Measurements from ENCODE around the gene PHF19. TPM values are rescaled to one million over a fixed set of nuclear protein-coding genes. Genes with fewer than 3 reads are reported as not detected.

PHF19 gene
- total and polyA plus RNA-seq, 4 experiments from 2014 or later = 15.4 to 201 (median 106) TPM

DNA sequence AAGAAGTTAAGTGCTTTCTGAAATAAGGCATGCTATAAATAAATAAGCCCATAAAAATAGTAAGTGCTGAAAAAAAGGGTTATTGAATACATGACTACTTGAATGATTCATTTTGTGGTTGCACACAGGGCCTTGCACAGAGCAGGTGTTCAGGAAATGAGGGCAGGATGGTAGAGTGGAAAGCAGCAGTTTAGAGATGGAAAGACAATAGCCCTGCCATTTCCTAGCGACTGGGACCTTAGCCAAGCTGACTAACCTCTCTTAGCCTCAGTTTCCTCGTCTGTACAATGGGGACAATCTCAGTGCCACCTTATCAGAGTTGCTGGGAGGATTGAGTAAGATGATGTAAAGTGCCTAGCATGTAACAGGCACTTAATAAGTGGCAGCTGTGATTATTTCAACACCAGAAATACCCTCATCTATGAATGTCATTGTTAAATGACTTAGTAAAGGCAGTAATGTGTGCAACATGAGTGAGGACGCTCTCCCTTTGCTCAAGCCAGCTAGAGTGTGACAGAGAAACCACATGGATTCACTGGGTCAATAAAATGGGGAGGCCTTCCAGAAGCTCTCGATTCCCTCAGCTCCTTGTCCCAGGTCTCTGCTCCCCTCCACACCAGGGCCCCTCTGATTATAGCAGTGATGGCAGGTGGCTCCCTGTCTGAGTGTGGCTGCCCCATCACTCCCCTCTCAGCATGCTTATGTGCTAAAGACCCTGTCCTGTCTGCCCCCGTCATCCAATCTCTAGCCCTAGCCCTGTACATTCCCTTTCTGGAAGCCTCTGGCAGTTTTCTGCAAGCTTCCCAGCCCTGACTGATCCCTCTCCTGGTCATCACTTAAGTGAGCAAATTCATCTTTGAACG lies 16.0 kb upstream of the PHF19 start:
- H3K27ac Mint-ChIP-seq = peak overlapping the region; percentile 86 to 100 (median 98)
- H3K27ac ChIP-seq (ENCODE audit: low read depth, low read length) = peak overlapping the region; percentile 76
- DNase-seq = peak; percentile 69 to 93 (median 75)
- H3K4me3 Mint-ChIP-seq = peak overlapping the region; percentile 8 to 82 (median 68)
- ChIA-PET POLR2A (ENCODE audit: partially characterized antibody) (interaction anchor here (1.4 to 74.5 kb wide), 6 partner anchors 0 to 100 kb away, joined by 3 to 5577 read pairs (median 42); partner anchors contain the start of genes FBXW2, PHF19, PSMD5 and TRAF1), CTCF (ENCODE audit: partially characterized antibody) (interaction anchor here (0.8 to 4.8 kb wide), 12 partner anchors 10 to 43 kb away, joined by 3 to 48 read pairs (median 4); no protein-coding TSS in a partner anchor)
- peaks cover 0 to 8% of the 10 kb centered on the region in 2 donors for H3K36me3 Mint-ChIP-seq
- H3K9me3 Mint-ChIP-seq = no peaks in the 10 kb centered on the region
- peak overlapping the region in 1 of 2 donors; percentile 41 for H3K4me3 ChIP-seq (ENCODE audit: low read length in 2 of 2)
- H3K9me3 ChIP-seq (ENCODE audit: control insufficient read depth in 1 of 2, low read length in 2 of 2) = no peaks in the 10 kb centered on the region
- intact Hi-C loops (cut with micrococcal nuclease) = loop anchor here (1.0 to 10.0 kb wide), 3 partner anchors 11 to 312 kb away; partner anchors contain the start of gene RAB14
- no peaks in the 10 kb centered on the region for H3K27me3 Mint-ChIP-seq
- H3K4me1 ChIP-seq (ENCODE audit: insufficient read depth, low read length) = peaks cover 95% of the 10 kb centered on the region
- H3K27me3 ChIP-seq (ENCODE audit: insufficient read depth, low read length) = no peaks in the 10 kb centered on the region
- H3K36me3 ChIP-seq (ENCODE audit: insufficient read depth, low read length) = no peaks in the 10 kb centered on the region
- H3K4me1 Mint-ChIP-seq = peaks cover 49 to 92% (median 71%) of the 10 kb centered on the region in 4 donors

DNA sequence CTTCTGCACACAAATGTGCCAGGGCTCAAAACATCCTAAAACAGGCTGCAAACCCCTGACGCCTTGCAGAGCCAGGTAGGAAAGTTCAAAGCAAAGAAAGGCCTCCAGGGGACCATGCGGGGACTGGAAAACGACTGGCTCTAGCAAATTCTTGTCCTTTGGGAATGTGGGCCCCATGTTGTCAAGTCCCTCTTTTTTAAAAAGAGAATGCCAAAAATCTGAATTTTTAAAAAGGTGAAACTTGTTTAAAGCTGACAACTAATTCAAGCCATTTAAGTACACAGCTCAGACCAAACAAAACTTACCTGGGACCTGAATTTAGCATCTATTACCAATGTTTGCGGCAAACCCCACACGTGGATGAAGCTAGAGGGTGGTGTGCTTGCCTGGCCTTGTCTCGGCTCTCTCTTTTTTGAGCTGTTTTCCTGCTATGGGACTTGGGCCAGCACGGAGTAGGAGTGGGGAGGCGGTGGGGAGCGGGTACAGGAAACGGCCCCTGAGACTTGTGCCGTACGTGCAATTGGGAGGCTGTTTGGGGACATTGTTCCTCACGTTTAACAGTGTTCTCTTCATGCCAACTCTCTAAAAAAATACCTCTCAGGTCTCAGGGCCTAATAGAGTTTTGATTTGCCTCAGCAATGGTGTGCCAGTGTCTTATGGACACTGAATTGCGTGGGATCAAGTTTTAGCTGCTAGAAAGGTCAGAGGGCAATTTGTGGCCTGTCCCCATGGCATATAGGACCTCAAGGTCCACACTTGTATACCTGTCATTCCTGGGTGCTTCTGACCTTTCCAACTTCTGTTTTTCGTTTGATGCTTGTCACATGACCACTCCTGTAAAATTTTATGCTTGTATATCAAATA lies 15.1 kb upstream of the PHF19 start:
- H3K36me3 ChIP-seq (ENCODE audit: insufficient read depth, low read length) = no peaks in the 10 kb centered on the region
- peak overlapping the region; percentile 86 to 100 (median 98) for H3K27ac Mint-ChIP-seq
- H3K27ac ChIP-seq (ENCODE audit: low read depth, low read length) = peak overlapping the region; percentile 76
- H3K4me3 Mint-ChIP-seq = peak overlapping the region; percentile 9 to 82 (median 71)
- peaks cover 0 to 8% of the 10 kb centered on the region in 2 donors for H3K36me3 Mint-ChIP-seq
- ChIA-PET CTCF (ENCODE audit: partially characterized antibody) (interaction anchor here (0.8 to 4.8 kb wide), 17 partner anchors 9 to 43 kb away, joined by 3 to 58 read pairs (median 4); partner anchors contain the start of genes PHF19 and TRAF1), POLR2A (ENCODE audit: partially characterized antibody) (interaction anchor here (0.9 to 74.5 kb wide), 10 partner anchors 1 to 309 kb away, joined by 3 to 5577 read pairs (median 12); partner anchors contain the start of genes FBXW2, PHF19, PSMD5 and RAB14)
- intact Hi-C loops (cut with micrococcal nuclease) = loop anchor here (1.0 to 10.0 kb wide), 4 partner anchors 12 to 313 kb away; partner anchors contain the start of genes PSMD5 and RAB14
- peaks cover 92% of the 10 kb centered on the region for H3K4me1 ChIP-seq (ENCODE audit: insufficient read depth, low read length)
- DNase-seq = peak in 3 of 5 donors; percentile 33 to 65 (median 37)
- no peaks in the 10 kb centered on the region for H3K9me3 Mint-ChIP-seq
- no peaks in the 10 kb centered on the region for H3K27me3 ChIP-seq (ENCODE audit: insufficient read depth, low read length)
- no peaks in the 10 kb centered on the region for H3K27me3 Mint-ChIP-seq
- H3K4me1 Mint-ChIP-seq = peaks cover 50 to 93% (median 67%) of the 10 kb centered on the region in 4 donors
- no peaks in the 10 kb centered on the region for H3K9me3 ChIP-seq (ENCODE audit: control insufficient read depth in 1 of 2, low read length in 2 of 2)
- H3K4me3 ChIP-seq (ENCODE audit: low read length in 2 of 2) = peak overlapping the region in 1 of 2 donors; percentile 41

DNA sequence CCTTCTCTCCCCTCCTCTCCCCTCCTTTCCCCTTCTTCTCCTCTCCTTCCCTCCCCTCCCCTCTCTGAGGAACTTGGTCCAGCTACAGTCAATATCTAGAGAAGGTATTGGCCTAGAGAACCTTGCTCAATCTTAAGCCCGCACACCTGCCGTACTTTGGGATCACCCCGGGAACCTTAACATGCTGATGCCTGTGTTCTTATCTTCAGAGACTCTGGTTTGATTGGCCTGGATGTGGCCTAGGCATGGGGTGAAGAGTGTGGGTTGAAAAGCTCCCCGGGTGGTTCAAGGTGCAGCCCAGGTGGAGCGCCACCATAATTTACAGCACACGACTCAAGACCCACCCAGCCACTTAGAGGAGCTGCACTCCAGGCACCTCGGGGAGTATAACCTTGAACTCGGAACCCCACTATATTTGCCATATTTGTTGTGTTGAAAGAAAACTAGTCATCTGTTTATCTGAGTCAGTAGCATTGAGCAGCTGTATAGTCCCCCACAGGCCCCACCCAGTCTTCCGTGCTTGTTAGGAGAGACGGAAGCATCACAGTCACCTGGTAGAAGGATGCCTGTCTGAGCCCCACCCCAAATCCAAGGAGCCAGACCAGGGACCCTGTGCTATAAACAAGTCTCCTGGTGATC lies 14.4 kb upstream of the PHF19 start:
- intact Hi-C loops (cut with micrococcal nuclease) = loop anchor here (2.0 to 10.0 kb wide), 2 partner anchors 49 to 313 kb away; partner anchors contain the start of genes PSMD5 and RAB14
- DNase-seq = peak; percentile 51 to 85 (median 55)
- Histone ChIP-seq H3K27ac (ENCODE audit: low read depth, low read length) (peak overlapping the region; percentile 76), H3K27me3 (ENCODE audit: insufficient read depth, low read length) (no peaks in the 10 kb centered on the region), H3K4me3 (ENCODE audit: low read length in 2 of 2) (peak overlapping the region in 1 of 2 donors; percentile 41), H3K9me3 (ENCODE audit: control insufficient read depth in 1 of 2, low read length in 2 of 2) (no peaks in the 10 kb centered on the region), H3K4me1 (ENCODE audit: insufficient read depth, low read length) (peaks cover 85% of the 10 kb centered on the region), H3K36me3 (ENCODE audit: insufficient read depth, low read length) (no peaks in the 10 kb centered on the region)
- ChIA-PET CTCF (ENCODE audit: partially characterized antibody) (interaction anchor here (0.8 to 4.8 kb wide), 15 partner anchors 8 to 90 kb away, joined by 3 to 58 read pairs (median 9); partner anchors contain the start of genes PHF19 and TRAF1), POLR2A (ENCODE audit: partially characterized antibody) (interaction anchor here (0.9 to 74.5 kb wide), 10 partner anchors 1 to 310 kb away, joined by 3 to 5577 read pairs (median 11); partner anchors contain the start of genes FBXW2, PHF19, PSMD5 and RAB14)
- Mint-ChIP-seq H3K4me3 (peak overlapping the region; percentile 9 to 82 (median 71)), H3K27ac (peak overlapping the region; percentile 86 to 100 (median 98)), H3K4me1 (peaks cover 44 to 87% (median 60%) of the 10 kb centered on the region in 4 donors), H3K9me3 (no peaks in the 10 kb centered on the region), H3K27me3 (no peaks in the 10 kb centered on the region), H3K36me3 (peaks cover 0 to 8% of the 10 kb centered on the region in 2 donors)

DNA sequence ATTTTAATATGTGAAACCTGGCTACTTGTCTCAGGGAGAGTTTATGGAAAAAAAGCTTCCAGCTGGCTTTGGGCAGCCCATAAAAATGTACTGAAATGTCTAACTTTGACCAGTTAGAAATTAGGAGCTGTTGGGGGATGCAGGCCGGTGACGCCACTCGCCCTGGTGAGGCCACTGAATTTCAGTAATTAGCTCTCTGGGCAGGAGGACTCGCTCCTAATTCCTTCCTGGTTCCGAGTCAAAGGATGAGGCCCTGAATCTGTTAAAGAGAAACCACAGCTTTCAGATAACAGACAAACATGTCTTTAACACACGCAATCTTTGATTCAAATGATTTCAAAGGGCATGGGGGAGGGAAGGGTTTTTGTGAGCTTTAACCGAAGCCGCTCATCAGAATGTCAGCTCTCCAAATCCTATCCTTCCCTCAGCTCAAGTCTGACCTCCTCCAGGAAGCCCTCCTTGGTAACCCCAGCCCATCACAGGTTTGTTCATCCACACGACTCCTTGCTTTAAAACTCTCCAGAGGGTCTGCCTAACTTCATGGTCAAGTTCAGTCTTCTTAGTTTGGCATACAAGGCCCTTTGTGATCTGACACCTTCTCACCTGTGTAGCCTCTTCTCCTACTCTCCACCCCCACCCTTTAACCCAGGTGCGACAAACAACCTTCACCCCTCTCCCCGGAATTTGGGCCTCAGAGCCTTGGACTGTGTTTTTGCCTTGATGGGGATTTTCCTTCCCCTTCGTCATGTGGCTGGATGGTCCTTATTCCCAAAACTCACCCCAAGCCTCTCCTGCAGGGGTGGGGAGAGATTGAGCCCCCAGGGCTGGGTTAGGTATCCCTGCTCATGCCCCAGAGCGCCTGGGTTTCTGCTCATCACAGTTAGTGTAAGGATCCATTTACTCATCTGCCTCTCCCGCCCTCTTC lies 13.6 kb upstream of the PHF19 start:
- Mint-ChIP-seq H3K4me3 (peak overlapping the region; percentile 9 to 82 (median 71)), H3K9me3 (no peaks in the 10 kb centered on the region), H3K36me3 (peaks cover 0 to 8% of the 10 kb centered on the region in 2 donors), H3K4me1 (peaks cover 45 to 88% (median 62%) of the 10 kb centered on the region in 4 donors), H3K27me3 (no peaks in the 10 kb centered on the region), H3K27ac (peak overlapping the region; percentile 86 to 100 (median 98))
- ChIA-PET CTCF (ENCODE audit: partially characterized antibody) (interaction anchor here (0.9 to 4.8 kb wide), 20 partner anchors 11 to 181 kb away, joined by 3 to 58 read pairs (median 6); partner anchors contain the start of genes PHF19 and TRAF1), POLR2A (ENCODE audit: partially characterized antibody) (interaction anchor here (0.8 to 74.5 kb wide), 13 partner anchors 2 to 311 kb away, joined by 3 to 5577 read pairs (median 6); partner anchors contain the start of genes FBXW2, PHF19, PSMD5 and RAB14)
- no peaks in the 10 kb centered on the region for H3K9me3 ChIP-seq (ENCODE audit: control insufficient read depth in 1 of 2, low read length in 2 of 2)
- peak overlapping the region; percentile 76 for H3K27ac ChIP-seq (ENCODE audit: low read depth, low read length)
- H3K36me3 ChIP-seq (ENCODE audit: insufficient read depth, low read length) = no peaks in the 10 kb centered on the region
- peak; percentile 71 to 79 (median 76) for DNase-seq
- no peaks in the 10 kb centered on the region for H3K27me3 ChIP-seq (ENCODE audit: insufficient read depth, low read length)
- H3K4me1 ChIP-seq (ENCODE audit: insufficient read depth, low read length) = peaks cover 77% of the 10 kb centered on the region
- intact Hi-C loops (cut with micrococcal nuclease) = loop anchor here (1.0 to 10.0 kb wide), 6 partner anchors 11 to 314 kb away; partner anchors contain the start of genes PSMD5, RAB14 and TRAF1
- H3K4me3 ChIP-seq (ENCODE audit: low read length in 2 of 2) = peak overlapping the region in 1 of 2 donors; percentile 41

DNA sequence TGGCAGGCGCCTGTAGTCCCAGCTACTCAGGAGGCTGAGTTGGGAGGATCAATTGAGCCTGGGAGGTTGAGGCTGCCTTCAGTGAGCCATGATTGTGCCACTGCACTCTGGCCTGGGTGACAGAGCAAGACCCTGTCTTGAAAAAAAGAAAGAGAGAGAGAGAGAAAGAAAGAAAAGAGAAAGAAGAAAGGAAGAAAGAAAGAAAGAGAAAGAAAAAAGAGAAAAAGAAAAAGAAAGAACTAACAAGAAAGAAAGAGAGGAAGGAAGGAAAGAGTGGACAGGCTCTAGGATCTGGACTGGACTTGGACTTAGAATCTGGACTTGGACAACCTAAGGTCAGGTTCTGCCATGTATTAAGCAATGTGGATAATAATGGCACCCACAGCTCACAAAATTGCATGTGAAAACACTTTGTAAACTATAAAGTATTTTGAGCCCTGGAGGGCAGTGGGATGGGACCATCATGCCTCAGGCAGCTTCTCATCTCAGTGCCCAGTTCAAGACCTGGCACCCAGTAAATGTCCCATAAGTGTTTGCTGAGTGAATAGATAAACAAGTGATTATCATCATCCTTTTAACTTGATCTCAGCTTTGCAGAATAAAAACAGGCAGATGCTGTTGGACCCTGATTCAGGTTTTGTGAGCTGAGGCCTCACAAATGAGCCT lies 12.8 kb upstream of the PHF19 start:
- H3K27me3 ChIP-seq (ENCODE audit: insufficient read depth, low read length) = no peaks in the 10 kb centered on the region
- intact Hi-C loops (cut with micrococcal nuclease) = loop anchor here (1.0 to 10.0 kb wide), 6 partner anchors 10 to 315 kb away; partner anchors contain the start of genes PSMD5, RAB14 and TRAF1
- H3K36me3 ChIP-seq (ENCODE audit: insufficient read depth, low read length) = no peaks in the 10 kb centered on the region
- peaks cover 0 to 8% of the 10 kb centered on the region in 2 donors for H3K36me3 Mint-ChIP-seq
- H3K27ac ChIP-seq (ENCODE audit: low read depth, low read length) = peak overlapping the region; percentile 76
- H3K9me3 Mint-ChIP-seq = no peaks in the 10 kb centered on the region
- H3K4me1 Mint-ChIP-seq = peaks cover 45 to 80% (median 62%) of the 10 kb centered on the region in 4 donors
- POLR2A ChIA-PET (ENCODE audit: partially characterized antibody) = interaction anchor here (0.8 to 74.5 kb wide), 12 partner anchors 3 to 232 kb away, joined by 3 to 5577 read pairs (median 6); partner anchors contain the start of genes FBXW2, PHF19, PSMD5 and TRAF1
- H3K9me3 ChIP-seq (ENCODE audit: control insufficient read depth in 1 of 2, low read length in 2 of 2) = no peaks in the 10 kb centered on the region
- H3K4me3 ChIP-seq (ENCODE audit: low read length in 2 of 2) = peak overlapping the region in 1 of 2 donors; percentile 25
- no peaks in the 10 kb centered on the region for H3K27me3 Mint-ChIP-seq
- no peak for DNase-seq
- H3K27ac Mint-ChIP-seq = peak overlapping the region; percentile 86 to 100 (median 98)
- peak overlapping the region; percentile 9 to 82 (median 71) for H3K4me3 Mint-ChIP-seq
- H3K4me1 ChIP-seq (ENCODE audit: insufficient read depth, low read length) = peaks cover 68% of the 10 kb centered on the region
- CTCF ChIA-PET (ENCODE audit: partially characterized antibody) = interaction anchor here (0.9 to 4.8 kb wide), 18 partner anchors 11 to 182 kb away, joined by 3 to 58 read pairs (median 6); partner anchors contain the start of genes PHF19 and TRAF1
